DOHH2 (cell line): Measurements from ENCODE around the gene TPO.

Source experiments
- EZH2phosphoT487 ChIP-seq: fragments of 200-600 bp; sonication (generic); IDR thresholded peaks from 2 replicates; pipeline ENCODE4 v1.6.1; 2017; ENCODE audit warnings: borderline replicate concordance, mild to moderate bottlenecking, antibody characterized with exemption, low read length, moderate library complexity, mixed read lengths
- TF ChIP-seq, protein P1 (sequence below): fragments of 200-600 bp; sonication (generic); IDR thresholded peaks from one replicate; pipeline ENCODE4 v1.5.1; 2014; ENCODE audit warnings: antibody characterized with exemption, mild to moderate bottlenecking, low read depth, low read length; ENCODE audit not compliant: poor library complexity, severe bottlenecking

- TF ChIP-seq, protein P1, sequence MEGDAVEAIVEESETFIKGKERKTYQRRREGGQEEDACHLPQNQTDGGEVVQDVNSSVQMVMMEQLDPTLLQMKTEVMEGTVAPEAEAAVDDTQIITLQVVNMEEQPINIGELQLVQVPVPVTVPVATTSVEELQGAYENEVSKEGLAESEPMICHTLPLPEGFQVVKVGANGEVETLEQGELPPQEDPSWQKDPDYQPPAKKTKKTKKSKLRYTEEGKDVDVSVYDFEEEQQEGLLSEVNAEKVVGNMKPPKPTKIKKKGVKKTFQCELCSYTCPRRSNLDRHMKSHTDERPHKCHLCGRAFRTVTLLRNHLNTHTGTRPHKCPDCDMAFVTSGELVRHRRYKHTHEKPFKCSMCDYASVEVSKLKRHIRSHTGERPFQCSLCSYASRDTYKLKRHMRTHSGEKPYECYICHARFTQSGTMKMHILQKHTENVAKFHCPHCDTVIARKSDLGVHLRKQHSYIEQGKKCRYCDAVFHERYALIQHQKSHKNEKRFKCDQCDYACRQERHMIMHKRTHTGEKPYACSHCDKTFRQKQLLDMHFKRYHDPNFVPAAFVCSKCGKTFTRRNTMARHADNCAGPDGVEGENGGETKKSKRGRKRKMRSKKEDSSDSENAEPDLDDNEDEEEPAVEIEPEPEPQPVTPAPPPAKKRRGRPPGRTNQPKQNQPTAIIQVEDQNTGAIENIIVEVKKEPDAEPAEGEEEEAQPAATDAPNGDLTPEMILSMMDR, result no peak
- no peak for TF ChIP-seq EZH2phosphoT487
Observed at GRCh38 chr2:1450915-1451314, 37.7 kb downstream of the TPO start.
